B cell (primary cell): ENCODE measurements around the gene ERGIC1.

Experiments used
- EZH2 ChIP-seq: IDR thresholded peaks from 2 replicates; pipeline ENCODE4 v1.6.1; 2012; ENCODE audit warnings: borderline replicate concordance, low read depth, mild to moderate bottlenecking, moderate library complexity, low read length; ENCODE audit not compliant: insufficient read depth, poor library complexity, severe bottlenecking
- TF ChIP-seq, protein P1 (sequence below): fragments of 200-600 bp; IDR thresholded peaks from one replicate; pipeline ENCODE4 v1.8.0; 2022; ENCODE audit warnings: antibody characterized with exemption, mild to moderate bottlenecking

DNA sequence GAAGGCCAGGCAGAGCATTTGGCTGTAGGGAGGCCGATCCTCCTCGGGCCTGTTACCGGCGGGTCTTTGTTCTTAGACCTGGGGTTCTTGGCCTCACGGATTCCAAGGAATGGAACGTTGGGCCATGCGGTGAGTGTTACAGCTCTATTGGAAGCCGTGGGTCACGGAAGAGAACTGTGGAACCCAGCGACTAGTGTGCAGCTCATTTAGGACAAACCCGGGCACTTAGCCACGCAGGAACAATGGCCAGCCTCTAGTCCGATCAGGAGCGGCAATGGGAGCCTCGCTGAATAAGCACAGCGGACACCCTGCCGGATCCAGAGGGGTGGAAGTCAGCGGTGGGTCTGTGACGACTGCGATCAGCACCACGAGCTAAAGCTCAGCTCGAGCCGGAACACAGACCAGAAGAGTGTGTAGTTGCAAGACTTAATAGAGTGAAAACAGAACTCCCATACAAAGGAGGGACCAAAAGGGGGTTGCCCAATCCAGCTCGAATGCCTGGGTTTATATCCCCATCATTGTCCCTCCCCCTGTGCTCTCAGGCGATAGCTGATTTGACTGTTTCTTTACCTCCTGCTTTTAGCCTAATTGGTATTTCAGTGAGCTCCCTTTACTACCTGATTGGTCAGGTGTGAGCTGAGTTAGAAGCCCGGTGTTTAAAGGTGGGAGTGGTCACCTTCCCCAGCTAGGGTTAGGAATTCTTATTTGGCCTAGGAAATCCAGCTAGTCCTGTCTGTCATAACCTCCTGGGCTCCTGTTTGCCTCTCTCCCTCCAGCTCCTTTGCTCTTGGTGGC is 71.5 kb downstream of the ERGIC1 start:
- TF ChIP-seq, protein P1, sequence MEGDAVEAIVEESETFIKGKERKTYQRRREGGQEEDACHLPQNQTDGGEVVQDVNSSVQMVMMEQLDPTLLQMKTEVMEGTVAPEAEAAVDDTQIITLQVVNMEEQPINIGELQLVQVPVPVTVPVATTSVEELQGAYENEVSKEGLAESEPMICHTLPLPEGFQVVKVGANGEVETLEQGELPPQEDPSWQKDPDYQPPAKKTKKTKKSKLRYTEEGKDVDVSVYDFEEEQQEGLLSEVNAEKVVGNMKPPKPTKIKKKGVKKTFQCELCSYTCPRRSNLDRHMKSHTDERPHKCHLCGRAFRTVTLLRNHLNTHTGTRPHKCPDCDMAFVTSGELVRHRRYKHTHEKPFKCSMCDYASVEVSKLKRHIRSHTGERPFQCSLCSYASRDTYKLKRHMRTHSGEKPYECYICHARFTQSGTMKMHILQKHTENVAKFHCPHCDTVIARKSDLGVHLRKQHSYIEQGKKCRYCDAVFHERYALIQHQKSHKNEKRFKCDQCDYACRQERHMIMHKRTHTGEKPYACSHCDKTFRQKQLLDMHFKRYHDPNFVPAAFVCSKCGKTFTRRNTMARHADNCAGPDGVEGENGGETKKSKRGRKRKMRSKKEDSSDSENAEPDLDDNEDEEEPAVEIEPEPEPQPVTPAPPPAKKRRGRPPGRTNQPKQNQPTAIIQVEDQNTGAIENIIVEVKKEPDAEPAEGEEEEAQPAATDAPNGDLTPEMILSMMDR = no peak
- no peak for TF ChIP-seq EZH2
